Measurements from ENCODE around the gene RIBC2.
"Not testable (repeated sequence)": the region's sequence is repeated elsewhere in the genome, so short reads cannot be mapped to it uniquely, and the experiment has no call there.

Gene RIBC2

GRCh38 chr22:45425101-45425500 lies 11.6 kb downstream of the RIBC2 start:
- DNase-seq (ENCODE audit: low spot score), result no peak

GRCh38 chr22:45425531-45426265 lies 12.2 kb downstream of the RIBC2 start:
- no peak for DNase-seq (ENCODE audit: low spot score)

GRCh38 chr22:45426387-45426786 lies 12.9 kb downstream of the RIBC2 start:
- DNase-seq (ENCODE audit: low spot score), result no peak

- no peak for DNase-seq (ENCODE audit: low spot score)
These were observed 13.6 kb downstream of the RIBC2 start for GRCh38 chr22:45427114-45427513.

GRCh38 chr22:45428391-45429385 lies 15.2 kb downstream of the RIBC2 start:
- no peak for DNase-seq (ENCODE audit: low spot score)

GRCh38 chr22:45429424-45429823 lies 15.9 kb downstream of the RIBC2 start:
- DNase-seq (ENCODE audit: low spot score), result no peak

- DNase-seq (ENCODE audit: low spot score), result no peak
These were observed 16.7 kb downstream of the RIBC2 start for GRCh38 chr22:45429981-45430775.

- DNase-seq (ENCODE audit: low spot score), result no peak
These were observed 17.4 kb downstream of the RIBC2 start for GRCh38 chr22:45430871-45431270.

- no peak for DNase-seq (ENCODE audit: low spot score)
These were observed 21.5 kb downstream of the RIBC2 start for GRCh38 chr22:45434981-45435380.

- peak; percentile 78 for DNase-seq (ENCODE audit: low spot score)
These were observed 22.1 kb downstream of the RIBC2 start for GRCh38 chr22:45435544-45436139.

GRCh38 chr22:45436871-45437517 lies 23.5 kb downstream of the RIBC2 start:
- DNase-seq (ENCODE audit: low spot score), result not testable (repeated sequence)

- no peak for DNase-seq (ENCODE audit: low spot score)
These were observed 24.8 kb downstream of the RIBC2 start for GRCh38 chr22:45438336-45438735.

- DNase-seq (ENCODE audit: low spot score), result not testable (repeated sequence)
These were observed 27.2 kb downstream of the RIBC2 start for GRCh38 chr22:45440688-45441087.

- no peak for DNase-seq (ENCODE audit: low spot score)
These were observed 27.6 kb downstream of the RIBC2 start for GRCh38 chr22:45441138-45441537.

GRCh38 chr22:45442116-45442515 lies 28.6 kb downstream of the RIBC2 start:
- no peak for DNase-seq (ENCODE audit: low spot score)

GRCh38 chr22:45444168-45444567 lies 30.7 kb downstream of the RIBC2 start:
- DNase-seq (ENCODE audit: low spot score), result no peak

- no peak for DNase-seq (ENCODE audit: low spot score)
These were observed 31.7 kb downstream of the RIBC2 start for GRCh38 chr22:45445031-45445710.

GRCh38 chr22:45446216-45446615 lies 32.7 kb downstream of the RIBC2 start:
- no peak for DNase-seq (ENCODE audit: low spot score)

GRCh38 chr22:45447596-45447995 lies 34.1 kb downstream of the RIBC2 start:
- not testable (repeated sequence) for DNase-seq (ENCODE audit: low spot score)

GRCh38 chr22:45448431-45448830 lies 34.9 kb downstream of the RIBC2 start:
- DNase-seq (ENCODE audit: low spot score), result no peak

- DNase-seq (ENCODE audit: low spot score), result not testable (repeated sequence)
These were observed 35.9 kb downstream of the RIBC2 start for GRCh38 chr22:45449442-45449841.

All from hematopoietic multipotent progenitor cell treated with erythropoietin and hydrocortisone succinate and interleukin-3 and kit ligand, for 17 days (in vitro differentiated cells).